Urinary bladder (tissue), 4 donors: ENCODE data around the gene GFAP. TPM values are rescaled to one million over a fixed set of nuclear protein-coding genes. Genes with fewer than 3 reads are reported as not detected.

Experiments
- DNase-seq: peaks from one replicate; pipeline ENCODE4 v3.0.0-alpha.2; 2015; ENCODE audit errors: extremely low spot score
- H3K27ac ChIP-seq: one replicate; pipeline ENCODE4 v1.5.1; 2013; ENCODE audit warnings: low read depth, mild to moderate bottlenecking, moderate library complexity
- H3K36me3 ChIP-seq: one replicate; pipeline ENCODE4 v1.6.1; 2013; ENCODE audit warnings: mild to moderate bottlenecking, moderate library complexity; ENCODE audit not compliant: insufficient read depth
- H3K4me1 ChIP-seq: one replicate; pipeline ENCODE4 v1.6.1; 2013; ENCODE audit warnings: mild to moderate bottlenecking, moderate library complexity; ENCODE audit not compliant: insufficient read depth
- H3K4me3 ChIP-seq: one replicate; pipeline ENCODE4 v1.5.1; 2013; ENCODE audit warnings: low read depth, low read length
- WGBS: extraction: QIAGEN DNeasy Blood & Tissue Kit; methylation state at CpG from one replicate; pipeline ENCODE4 v1.1.7; 2013; 5-methylcytosine and 5-hydroxymethylcytosine counted together
- polyA plus RNA-seq: library from polyadenylated mRNA; stranded (reverse); fragments of 200-250 nt; gene quantifications from one replicate; pipeline ENCODE4 v1.2.3, GENCODE V29; 2013
- total RNA-seq: library from RNA; depleted of rRNA; stranded (reverse); fragments of >200 nt; gene quantifications from one replicate; pipeline ENCODE4 v1.2.3, GENCODE V29; 2014
- donor health status: healthy with polysubstance abuse.
- donor health status: healthy.

The GFAP gene
- total and polyA plus RNA-seq, 2 donors: 0.53 to 1.4 TPM

DNA sequence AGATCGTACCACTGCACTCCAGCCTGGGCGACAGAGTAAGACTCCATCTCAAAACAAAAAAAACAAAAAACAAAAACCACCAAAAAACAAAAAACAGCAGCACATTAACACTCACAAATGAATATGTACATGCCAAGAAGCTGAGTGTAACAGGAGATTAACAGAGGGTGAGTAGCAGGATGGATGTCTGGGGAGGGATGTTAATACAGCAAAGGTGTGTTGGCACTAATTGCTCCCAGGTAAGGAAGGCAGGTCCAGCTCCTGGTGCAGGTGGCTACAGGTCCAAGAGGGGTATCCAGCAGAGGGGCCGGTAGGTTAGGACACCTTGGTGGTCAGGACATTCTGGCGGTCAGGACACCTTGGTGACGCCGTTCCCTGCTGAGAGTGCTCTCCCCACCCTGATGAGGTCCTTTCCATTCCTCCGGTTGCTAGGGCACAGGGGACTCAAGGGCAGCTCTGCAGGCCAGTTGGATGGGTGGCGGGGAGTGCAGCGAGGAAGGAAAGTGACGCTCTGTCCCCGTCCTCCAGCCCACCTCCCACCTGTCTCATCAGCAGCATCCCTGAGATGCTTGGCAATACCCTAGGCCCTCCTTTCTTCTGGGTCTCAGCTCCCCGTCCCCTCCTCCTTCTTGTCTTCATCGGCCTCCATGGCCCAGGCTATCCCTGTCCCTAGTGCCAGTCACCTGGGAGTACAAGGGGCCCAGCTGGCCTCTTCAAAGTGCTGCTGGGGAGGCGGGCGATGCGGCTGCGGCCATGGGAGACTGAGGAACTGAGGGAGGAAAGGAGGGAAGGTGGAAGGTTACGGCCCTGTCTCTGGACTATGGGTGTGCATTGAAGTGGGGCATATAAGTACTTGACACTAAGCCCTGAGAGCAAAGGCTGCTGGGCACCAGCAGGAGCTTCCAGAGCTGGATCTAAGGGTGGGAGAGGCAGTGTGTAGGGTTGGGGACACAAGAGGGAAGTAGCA is 10.7 kb upstream of the GFAP start:
- no peak for DNase-seq

DNA sequence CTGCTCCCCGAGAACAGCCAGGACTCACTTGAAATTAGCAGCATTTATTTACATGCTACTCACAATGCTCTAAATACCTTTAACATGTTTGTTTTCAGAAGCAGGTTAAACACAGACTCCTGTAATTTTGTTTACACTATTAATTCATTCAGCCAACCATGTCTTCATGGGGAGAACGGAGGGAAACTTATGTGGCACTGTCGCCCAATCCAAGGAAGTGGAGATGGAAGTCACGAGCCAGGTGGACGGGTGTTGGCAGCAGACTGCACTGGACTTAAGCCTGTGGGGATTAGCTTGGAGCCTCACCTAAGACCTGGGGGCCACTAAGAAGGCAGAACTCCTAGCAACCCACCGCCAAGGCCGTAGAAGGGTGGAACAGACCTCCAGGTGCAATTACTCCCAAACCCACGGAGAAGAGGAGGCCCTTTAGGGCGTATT is 8.8 kb upstream of the GFAP start:
- no peak for DNase-seq
- Histone ChIP-seq H3K27ac (no peak overlapping the region), H3K4me1 (no peaks in the 10 kb centered on the region), H3K36me3 (no peaks in the 10 kb centered on the region), H3K4me3 (no peak overlapping the region)
- WGBS: 76% methylated on average over 9 of the region's 9 CpGs

More for the DNA sequence above, 10.7 kb upstream of the GFAP start:
- H3K27ac ChIP-seq: no peak overlapping the region
- 97% methylated on average over 18 of the region's 18 CpGs for WGBS
- no peaks in the 10 kb centered on the region for H3K4me1 ChIP-seq
- H3K4me3 ChIP-seq: no peak overlapping the region
- H3K36me3 ChIP-seq: no peaks in the 10 kb centered on the region

DNA sequence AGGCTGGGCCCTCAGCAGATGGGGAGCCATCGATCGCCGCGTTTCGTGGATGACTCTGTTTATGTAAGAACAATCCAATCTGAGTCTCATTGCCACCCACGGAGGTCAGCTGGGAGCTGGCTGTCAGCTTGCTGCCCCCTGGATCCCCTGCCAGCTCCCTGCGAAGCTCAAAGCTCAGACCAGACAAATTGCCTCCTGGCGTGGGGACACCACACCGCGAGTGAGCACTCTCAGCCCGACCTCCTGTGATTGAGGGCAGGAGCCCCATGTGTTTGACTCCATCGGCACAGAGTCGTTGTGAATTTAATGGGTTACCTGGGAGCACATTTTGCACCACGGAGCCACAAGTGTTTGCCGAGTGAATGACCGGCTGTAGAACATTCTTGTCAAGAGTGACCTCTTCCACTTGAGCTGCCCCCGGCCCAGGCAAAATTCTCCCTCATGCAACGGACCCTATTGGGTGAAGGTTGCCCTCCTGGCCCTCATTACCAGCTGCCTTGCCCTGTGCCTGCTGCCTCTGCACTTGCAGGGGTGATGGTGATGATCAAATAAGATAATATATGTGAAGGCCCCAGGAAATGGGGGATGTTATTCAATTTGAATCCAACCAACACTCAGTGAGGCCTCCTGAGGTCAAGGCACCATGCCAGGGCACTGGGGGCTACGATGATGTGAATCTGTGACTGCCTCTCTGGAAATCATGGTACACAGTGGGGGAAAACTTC is 7.6 kb upstream of the GFAP start:
- no peak overlapping the region for H3K4me3 ChIP-seq
- WGBS: 81% methylated on average over 19 of the region's 19 CpGs
- H3K27ac ChIP-seq: no peak overlapping the region
- DNase-seq: no peak
- no peaks in the 10 kb centered on the region for H3K36me3 ChIP-seq
- no peaks in the 10 kb centered on the region for H3K4me1 ChIP-seq

DNA sequence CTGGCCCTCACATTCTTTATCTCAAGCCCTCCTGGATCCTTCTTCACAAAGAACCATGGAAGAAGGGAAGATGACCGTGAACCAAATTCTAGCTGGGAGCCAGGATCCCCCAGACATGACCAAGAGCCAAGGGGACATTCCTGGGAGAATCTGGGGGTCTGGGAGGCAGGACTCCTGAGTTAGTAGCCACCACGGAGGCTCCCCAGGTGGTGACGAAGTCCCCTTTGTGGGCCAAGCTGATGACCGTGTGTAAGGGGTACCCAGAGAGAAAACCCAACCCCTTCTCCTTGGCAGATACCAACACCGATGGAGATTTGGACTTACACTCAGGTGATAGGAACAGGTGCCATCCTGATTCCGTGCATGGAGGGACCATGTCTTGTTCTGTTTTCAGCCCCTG is 6.8 kb upstream of the GFAP start:
- H3K36me3 ChIP-seq: no peaks in the 10 kb centered on the region
- no peaks in the 10 kb centered on the region for H3K4me1 ChIP-seq
- WGBS: 91% methylated on average over 6 of the region's 6 CpGs
- H3K27ac ChIP-seq: no peak overlapping the region
- H3K4me3 ChIP-seq: no peak overlapping the region
- no peak for DNase-seq

DNA sequence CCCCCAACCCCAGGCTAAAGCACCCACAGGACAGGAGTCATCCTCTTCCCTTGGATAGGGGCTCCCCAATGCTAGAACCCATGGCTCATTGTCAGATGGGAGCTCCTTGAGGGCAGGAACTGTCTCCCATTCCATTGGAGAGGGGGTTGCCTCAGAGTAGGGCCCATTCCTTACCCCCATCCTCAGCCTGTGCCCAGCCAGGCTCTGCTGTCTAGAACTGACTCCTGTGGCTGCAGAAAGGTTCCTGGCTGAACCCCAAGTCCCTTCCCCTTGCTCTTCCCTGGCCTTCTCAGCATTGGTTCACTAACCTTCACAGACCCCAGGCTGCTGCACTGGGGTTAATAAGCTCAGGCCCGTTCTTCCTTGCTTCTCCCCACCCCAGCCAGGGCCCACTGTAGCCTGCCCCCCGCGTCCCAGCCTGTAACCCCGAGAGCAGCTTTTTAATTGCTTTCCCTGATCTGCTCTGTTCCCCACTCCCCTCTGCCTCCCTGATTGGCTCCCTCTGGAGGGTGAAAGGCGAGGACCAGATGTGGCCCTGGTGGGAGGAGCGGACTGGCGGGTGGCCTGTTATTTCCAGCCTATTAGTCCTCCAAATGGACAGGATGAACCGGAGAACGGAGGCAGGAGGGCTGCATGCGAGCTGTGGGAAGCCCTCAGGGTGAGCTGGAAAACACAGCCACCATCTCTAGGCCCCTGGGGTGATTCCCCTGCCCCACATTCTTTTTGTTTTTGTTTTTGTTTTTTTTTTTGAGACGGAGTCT is 6.0 kb upstream of the GFAP start:
- 69% methylated on average over 11 of the region's 11 CpGs for WGBS
- H3K4me1 ChIP-seq: no peaks in the 10 kb centered on the region
- DNase-seq: no peak
- no peak overlapping the region for H3K4me3 ChIP-seq
- H3K36me3 ChIP-seq: no peaks in the 10 kb centered on the region
- no peak overlapping the region for H3K27ac ChIP-seq

DNA sequence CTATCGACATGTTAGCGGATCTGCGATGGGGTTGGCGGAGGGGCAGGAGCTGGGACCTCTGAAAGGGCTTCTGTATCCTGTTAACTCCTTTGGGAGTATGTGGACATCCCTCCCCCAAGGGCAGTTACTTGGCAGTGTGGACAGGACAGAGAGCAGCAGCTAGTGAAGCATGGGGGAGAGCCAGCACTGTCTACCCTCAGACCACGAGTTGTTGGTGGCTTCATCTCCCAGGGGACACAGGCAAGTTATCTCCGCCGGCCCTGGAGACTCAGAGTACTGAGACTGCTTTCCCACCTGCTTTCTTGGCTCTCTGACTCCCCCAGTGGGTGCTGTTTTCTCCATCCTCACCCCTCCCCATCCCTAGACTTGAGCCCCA is 5.3 kb upstream of the GFAP start:
- H3K4me3 ChIP-seq: no peak overlapping the region
- no peak for DNase-seq
- 79% methylated on average over 7 of the region's 7 CpGs for WGBS
- no peak overlapping the region for H3K27ac ChIP-seq
- no peaks in the 10 kb centered on the region for H3K4me1 ChIP-seq
- H3K36me3 ChIP-seq: no peaks in the 10 kb centered on the region

DNA sequence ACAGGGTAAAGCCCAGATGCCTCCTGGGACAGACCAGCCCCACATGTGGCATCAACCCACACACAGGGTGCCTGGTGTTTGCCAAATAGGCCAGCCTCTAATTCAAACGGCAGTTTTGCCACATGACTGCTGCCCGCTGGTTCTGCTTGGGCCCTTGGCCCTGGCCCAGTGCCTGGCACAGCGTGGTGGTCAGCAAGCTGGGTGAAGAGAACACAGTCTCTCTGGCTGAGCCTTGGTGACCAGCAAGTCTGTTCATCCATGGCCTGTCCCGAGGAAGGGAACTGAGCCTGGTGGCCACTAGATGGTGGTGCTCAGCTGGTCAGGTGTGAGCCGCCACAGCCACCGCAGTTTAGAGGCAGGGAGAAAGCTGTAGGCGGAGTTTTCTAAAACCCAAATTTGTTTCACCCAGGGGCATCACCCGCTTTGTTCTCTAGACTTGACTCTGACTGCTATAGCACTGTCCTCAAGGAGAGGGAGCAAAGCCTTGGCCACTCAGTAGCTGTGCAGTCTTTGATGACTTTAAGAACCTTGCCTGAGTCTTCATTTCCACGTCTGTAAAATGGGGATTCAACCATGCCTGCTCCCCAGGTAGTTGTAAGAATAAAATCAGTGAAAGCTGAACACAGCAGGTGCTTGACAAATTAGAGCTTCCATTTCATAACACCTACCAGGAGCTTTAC is 4.7 kb upstream of the GFAP start:
- Histone ChIP-seq H3K27ac (no peak overlapping the region), H3K4me1 (no peaks in the 10 kb centered on the region), H3K36me3 (no peaks in the 10 kb centered on the region), H3K4me3 (no peak overlapping the region)
- peak; percentile 33 for DNase-seq
- WGBS: 17% methylated on average over 9 of the region's 9 CpGs

DNA sequence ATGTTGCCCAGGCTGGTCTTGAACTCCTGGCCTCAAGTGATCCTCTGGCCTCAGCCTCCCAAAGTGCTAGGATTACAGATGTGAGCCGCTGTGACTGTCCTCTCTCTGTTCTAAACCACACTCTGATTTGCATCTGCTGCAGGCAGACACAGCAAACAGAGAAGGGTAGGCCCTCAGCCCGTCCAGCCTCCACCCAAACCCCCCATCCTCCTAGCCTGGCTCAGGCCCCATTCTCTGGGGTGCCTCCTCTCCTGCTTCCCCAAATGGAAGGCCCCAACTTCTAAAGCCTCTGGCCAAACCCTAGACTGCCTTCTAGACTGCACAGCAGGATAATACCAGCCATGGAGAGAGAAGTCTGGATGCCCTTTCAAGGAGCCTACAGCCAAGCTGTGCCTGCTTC is 4.1 kb upstream of the GFAP start:
- H3K4me3 ChIP-seq: no peak overlapping the region
- H3K27ac ChIP-seq: no peak overlapping the region
- DNase-seq: no peak
- WGBS: 45% methylated on average over 2 of the region's 2 CpGs
- H3K36me3 ChIP-seq: no peaks in the 10 kb centered on the region
- H3K4me1 ChIP-seq: no peaks in the 10 kb centered on the region

DNA sequence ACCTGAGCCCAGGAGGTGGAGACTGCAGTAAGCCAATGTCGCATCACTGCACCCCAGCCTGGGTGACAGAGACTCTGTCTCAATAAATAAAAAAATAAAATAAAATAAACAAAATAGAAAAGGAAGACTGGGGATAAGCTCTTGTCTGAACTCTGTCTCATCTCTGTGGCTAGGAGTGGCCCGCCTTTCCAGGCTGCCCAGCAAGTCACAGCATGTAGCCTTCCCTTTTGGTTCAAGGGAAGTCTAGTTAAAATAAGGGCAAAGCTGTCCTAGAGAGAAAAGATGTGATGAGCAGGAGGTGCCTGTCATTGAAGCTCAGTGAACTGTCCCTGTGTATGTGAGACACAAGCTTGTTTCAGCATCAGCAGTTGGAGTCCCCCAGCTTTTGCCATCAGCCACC is 2.7 kb upstream of the GFAP start:
- no peak for DNase-seq
- H3K27ac ChIP-seq: no peak overlapping the region
- no peaks in the 10 kb centered on the region for H3K36me3 ChIP-seq
- WGBS: 91% methylated on average over 2 of the region's 2 CpGs
- H3K4me1 ChIP-seq: no peaks in the 10 kb centered on the region
- no peak overlapping the region for H3K4me3 ChIP-seq

DNA sequence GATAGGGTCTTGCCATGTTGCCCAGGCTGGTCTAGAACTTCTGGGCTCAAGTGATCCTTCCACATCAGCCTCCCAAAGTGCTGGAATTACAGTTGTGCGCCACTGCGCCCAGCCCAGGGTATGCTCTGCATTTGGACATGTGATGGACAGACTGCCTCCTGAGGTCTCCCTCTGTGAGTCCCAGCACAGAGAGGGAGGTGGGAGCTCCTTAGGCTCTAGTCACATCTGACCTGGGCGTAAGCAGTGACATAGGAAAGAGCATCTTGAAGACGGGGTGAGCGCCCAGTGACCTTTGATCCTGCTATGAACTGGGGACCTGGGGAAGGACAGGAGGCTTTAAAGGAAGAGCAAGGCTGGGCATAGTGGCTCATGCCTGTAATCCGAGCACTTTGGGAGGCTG is 2.2 kb upstream of the GFAP start:
- Histone ChIP-seq H3K4me3 (no peak overlapping the region), H3K27ac (no peak overlapping the region), H3K36me3 (no peaks in the 10 kb centered on the region), H3K4me1 (no peaks in the 10 kb centered on the region)
- no peak for DNase-seq
- 95% methylated on average over 6 of the region's 6 CpGs for WGBS

DNA sequence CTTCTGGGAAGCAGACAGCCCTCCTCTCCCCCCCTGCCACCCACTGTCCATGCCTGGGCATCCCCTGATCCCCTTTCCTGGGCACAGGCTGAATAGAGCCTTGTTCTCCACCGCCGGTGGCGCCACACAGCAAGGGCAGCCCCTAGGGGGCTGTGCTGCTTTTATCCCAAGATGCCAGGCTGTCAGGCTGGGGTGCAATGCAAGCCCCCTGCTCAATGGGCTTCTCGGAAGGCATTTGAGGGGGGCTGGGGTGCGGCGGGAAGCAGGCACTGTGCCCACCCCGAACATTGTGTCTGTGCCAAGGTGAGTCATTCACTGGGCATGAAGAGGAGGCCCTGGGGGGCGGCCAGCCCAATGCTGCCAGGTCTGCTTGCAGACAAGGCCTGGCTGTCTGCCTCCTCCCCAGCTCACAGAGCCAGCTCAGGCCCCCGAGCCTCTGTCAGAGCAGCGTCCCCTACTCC is 1.5 kb upstream of the GFAP start:
- H3K27ac ChIP-seq: no peak overlapping the region
- DNase-seq: no peak
- WGBS: 49% methylated on average over 10 of the region's 10 CpGs
- H3K4me3 ChIP-seq: no peak overlapping the region
- no peaks in the 10 kb centered on the region for H3K4me1 ChIP-seq
- H3K36me3 ChIP-seq: no peaks in the 10 kb centered on the region

DNA sequence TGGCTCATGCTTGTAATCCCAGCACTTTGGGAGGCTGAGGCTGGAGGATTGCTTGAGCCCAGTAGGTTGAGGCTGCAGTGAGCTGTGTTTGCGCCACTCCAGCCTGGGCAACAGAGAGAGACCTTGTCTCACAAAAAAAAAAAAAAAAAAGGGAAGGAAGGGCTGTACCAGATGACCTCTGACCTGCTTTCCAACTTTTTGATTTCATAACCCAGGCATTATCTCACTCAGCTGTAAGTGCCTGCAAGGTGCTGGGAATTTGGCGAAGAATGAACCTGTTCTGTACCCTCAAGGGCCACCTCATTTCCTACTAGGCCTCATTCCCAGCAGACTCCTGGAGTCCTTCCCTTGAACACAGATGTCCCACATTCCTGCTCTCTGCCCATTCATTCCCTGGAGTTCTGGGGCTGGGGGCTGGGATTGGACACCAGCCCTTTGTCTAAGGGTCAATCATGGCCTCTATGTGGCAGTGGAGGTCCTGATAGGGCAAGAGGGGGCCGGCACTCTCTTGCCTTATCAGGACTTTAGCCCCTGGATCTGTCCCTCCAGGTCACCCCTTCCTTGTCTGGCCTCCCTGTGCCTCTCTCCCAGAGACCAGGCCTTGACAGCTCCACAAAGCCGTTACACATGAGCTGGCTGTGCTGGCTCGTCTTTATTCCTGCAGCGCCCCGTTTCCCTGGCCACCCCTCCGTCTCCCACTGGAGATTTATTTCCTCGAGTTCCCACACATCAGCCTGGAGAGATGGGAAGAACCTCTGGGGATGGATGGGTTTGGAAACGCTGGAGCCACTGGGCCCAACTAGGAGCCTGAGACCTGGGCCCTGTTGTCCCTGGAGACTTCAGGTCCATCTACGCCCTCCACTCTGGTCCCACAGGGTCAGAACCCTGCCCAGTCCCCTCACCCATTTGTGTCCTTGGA is 821 bp upstream of the GFAP start:
- Histone ChIP-seq H3K4me3 (no peak overlapping the region), H3K4me1 (no peaks in the 10 kb centered on the region), H3K27ac (no peak overlapping the region), H3K36me3 (no peaks in the 10 kb centered on the region)
- WGBS: 75% methylated on average over 11 of the region's 11 CpGs
- DNase-seq: no peak
